Progenitor cell of endocrine pancreas (in vitro differentiated cells): ENCODE results near the gene ATG9A. TPM values are rescaled to one million over a fixed set of nuclear protein-coding genes. Genes with fewer than 3 reads are reported as not detected.

Source experiments
- DNase-seq: peaks from one replicate; pipeline ENCODE4 v3.0.0; 2021; ENCODE audit warnings: low spot score; ENCODE audit not compliant: unreplicated experiment
- H3K27ac Mint-ChIP-seq: 2 replicates; pipeline ENCODE4 v1.8.0; 2021; ENCODE audit warnings: mild to moderate bottlenecking, moderate library complexity, mixed read lengths
- H3K27me3 Mint-ChIP-seq: 2 replicates; pipeline ENCODE4 v1.8.0; 2021; ENCODE audit warnings: mixed read lengths
- H3K36me3 Mint-ChIP-seq: 2 replicates; pipeline ENCODE4 v1.8.0; 2022; ENCODE audit warnings: mixed read lengths; ENCODE audit not compliant: insufficient read depth
- H3K4me1 Mint-ChIP-seq: 2 replicates; pipeline ENCODE4 v1.8.0; 2021; ENCODE audit warnings: low read depth, mixed read lengths
- H3K4me3 Mint-ChIP-seq: 2 replicates; pipeline ENCODE4 v1.8.0; 2021; ENCODE audit warnings: low read depth, mild to moderate bottlenecking, moderate library complexity, mixed read lengths
- H3K9me3 Mint-ChIP-seq: 2 replicates; pipeline ENCODE4 v1.8.0; 2021; ENCODE audit warnings: low read depth, mixed read lengths
- CTCF ChIP-seq: fragments of 200-600 bp; sonication (generic); IDR thresholded peaks from one replicate; pipeline ENCODE4 v1.5.0; 2021; ENCODE audit warnings: antibody characterized with exemption, mild to moderate bottlenecking; ENCODE audit not compliant: unreplicated experiment
- total RNA-seq: library from RNA; stranded (reverse); gene quantifications from 2 replicates; pipeline ENCODE4 v1.2.1, GENCODE V29; 2021

Gene ATG9A
- total RNA-seq, 1 donor from 2014 or later = 43.6 TPM

GRCh38 chr2:219215871-219216534 is 13.4 kb downstream of the ATG9A start:
- Mint-ChIP-seq H3K4me1 (peaks cover 13% of the 10 kb centered on the region), H3K27ac (no peak overlapping the region), H3K36me3 (peaks cover 13% of the 10 kb centered on the region), H3K4me3 (no peak overlapping the region), H3K27me3 (no peaks in the 10 kb centered on the region), H3K9me3 (no peaks in the 10 kb centered on the region)
- no peak for TF ChIP-seq CTCF
- DNase-seq = no peak

- peaks cover 13% of the 10 kb centered on the region for H3K4me1 Mint-ChIP-seq
- H3K36me3 Mint-ChIP-seq = peaks cover 13% of the 10 kb centered on the region
- DNase-seq = no peak
- no peaks in the 10 kb centered on the region for H3K27me3 Mint-ChIP-seq
- H3K27ac Mint-ChIP-seq = no peak overlapping the region
- no peak overlapping the region for H3K4me3 Mint-ChIP-seq
- H3K9me3 Mint-ChIP-seq = no peaks in the 10 kb centered on the region
- no peak for TF ChIP-seq CTCF
These were observed 14.7 kb downstream of the ATG9A start for GRCh38 chr2:219214786-219215185.

- Mint-ChIP-seq H3K4me1 (peaks cover 11% of the 10 kb centered on the region), H3K27ac (no peak overlapping the region), H3K9me3 (no peaks in the 10 kb centered on the region), H3K27me3 (no peaks in the 10 kb centered on the region), H3K36me3 (peaks cover 14% of the 10 kb centered on the region), H3K4me3 (no peak overlapping the region)
- no peak for TF ChIP-seq CTCF
- DNase-seq = no peak
These were observed 15.3 kb downstream of the ATG9A start for GRCh38 chr2:219214141-219214540.

- peaks cover 8% of the 10 kb centered on the region for H3K4me1 Mint-ChIP-seq
- H3K27me3 Mint-ChIP-seq = no peaks in the 10 kb centered on the region
- H3K9me3 Mint-ChIP-seq = no peaks in the 10 kb centered on the region
- no peak for DNase-seq
- no peak for TF ChIP-seq CTCF
- no peak overlapping the region for H3K27ac Mint-ChIP-seq
- peaks cover 16% of the 10 kb centered on the region for H3K36me3 Mint-ChIP-seq
- H3K4me3 Mint-ChIP-seq = no peak overlapping the region
These were observed 15.9 kb downstream of the ATG9A start for GRCh38 chr2:219213486-219214071.

GRCh38 chr2:219213026-219213415 is 16.4 kb downstream of the ATG9A start:
- DNase-seq = no peak
- H3K4me1 Mint-ChIP-seq = peaks cover 10% of the 10 kb centered on the region
- peaks cover 17% of the 10 kb centered on the region for H3K36me3 Mint-ChIP-seq
- TF ChIP-seq CTCF = no peak
- no peak overlapping the region for H3K27ac Mint-ChIP-seq
- H3K9me3 Mint-ChIP-seq = no peaks in the 10 kb centered on the region
- no peaks in the 10 kb centered on the region for H3K27me3 Mint-ChIP-seq
- H3K4me3 Mint-ChIP-seq = no peak overlapping the region
